ENCODE results near the gene MCM9. TPM values are rescaled to one million over a fixed set of nuclear protein-coding genes. Genes with fewer than 3 reads are reported as not detected.

MCM9 gene
- total RNA-seq, 1 donor from 2014 or later = 17.6 TPM

DNA sequence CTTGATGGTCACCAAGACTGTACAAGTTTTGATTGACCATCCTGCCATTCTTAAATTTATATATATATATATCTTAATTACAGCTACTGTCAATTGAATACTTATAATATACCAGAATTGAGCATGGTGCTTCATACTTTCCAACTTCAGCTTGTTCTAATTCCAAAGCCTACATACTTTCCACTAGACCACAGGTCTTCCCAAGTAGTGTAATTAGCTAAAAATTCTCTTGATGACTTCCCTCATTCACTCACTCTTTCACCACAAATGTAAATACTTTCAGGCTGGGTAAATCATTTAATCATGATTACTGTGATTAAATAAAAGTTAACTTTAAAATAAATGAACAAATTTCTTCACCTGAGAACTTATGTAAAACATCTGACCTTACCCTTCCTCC lies 37.6 kb downstream of the MCM9 start:
- Mint-ChIP-seq H3K36me3 (peaks cover 12% of the 10 kb centered on the region), H3K27ac (no peak overlapping the region), H3K4me1 (peaks cover 47% of the 10 kb centered on the region), H3K27me3 (ENCODE audit: low read depth) (no peaks in the 10 kb centered on the region), H3K4me3 (no peak overlapping the region), H3K9me3 (no peaks in the 10 kb centered on the region)
- DNase-seq (ENCODE audit: low spot score in 2 of 2, unreplicated experiment in 2 of 2) = no peak
- TF ChIP-seq, protein P1, sequence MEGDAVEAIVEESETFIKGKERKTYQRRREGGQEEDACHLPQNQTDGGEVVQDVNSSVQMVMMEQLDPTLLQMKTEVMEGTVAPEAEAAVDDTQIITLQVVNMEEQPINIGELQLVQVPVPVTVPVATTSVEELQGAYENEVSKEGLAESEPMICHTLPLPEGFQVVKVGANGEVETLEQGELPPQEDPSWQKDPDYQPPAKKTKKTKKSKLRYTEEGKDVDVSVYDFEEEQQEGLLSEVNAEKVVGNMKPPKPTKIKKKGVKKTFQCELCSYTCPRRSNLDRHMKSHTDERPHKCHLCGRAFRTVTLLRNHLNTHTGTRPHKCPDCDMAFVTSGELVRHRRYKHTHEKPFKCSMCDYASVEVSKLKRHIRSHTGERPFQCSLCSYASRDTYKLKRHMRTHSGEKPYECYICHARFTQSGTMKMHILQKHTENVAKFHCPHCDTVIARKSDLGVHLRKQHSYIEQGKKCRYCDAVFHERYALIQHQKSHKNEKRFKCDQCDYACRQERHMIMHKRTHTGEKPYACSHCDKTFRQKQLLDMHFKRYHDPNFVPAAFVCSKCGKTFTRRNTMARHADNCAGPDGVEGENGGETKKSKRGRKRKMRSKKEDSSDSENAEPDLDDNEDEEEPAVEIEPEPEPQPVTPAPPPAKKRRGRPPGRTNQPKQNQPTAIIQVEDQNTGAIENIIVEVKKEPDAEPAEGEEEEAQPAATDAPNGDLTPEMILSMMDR (IDR thresholded peaks at IDR 0.05; ENCODE audit: unreplicated experiment) = no peak

DNA sequence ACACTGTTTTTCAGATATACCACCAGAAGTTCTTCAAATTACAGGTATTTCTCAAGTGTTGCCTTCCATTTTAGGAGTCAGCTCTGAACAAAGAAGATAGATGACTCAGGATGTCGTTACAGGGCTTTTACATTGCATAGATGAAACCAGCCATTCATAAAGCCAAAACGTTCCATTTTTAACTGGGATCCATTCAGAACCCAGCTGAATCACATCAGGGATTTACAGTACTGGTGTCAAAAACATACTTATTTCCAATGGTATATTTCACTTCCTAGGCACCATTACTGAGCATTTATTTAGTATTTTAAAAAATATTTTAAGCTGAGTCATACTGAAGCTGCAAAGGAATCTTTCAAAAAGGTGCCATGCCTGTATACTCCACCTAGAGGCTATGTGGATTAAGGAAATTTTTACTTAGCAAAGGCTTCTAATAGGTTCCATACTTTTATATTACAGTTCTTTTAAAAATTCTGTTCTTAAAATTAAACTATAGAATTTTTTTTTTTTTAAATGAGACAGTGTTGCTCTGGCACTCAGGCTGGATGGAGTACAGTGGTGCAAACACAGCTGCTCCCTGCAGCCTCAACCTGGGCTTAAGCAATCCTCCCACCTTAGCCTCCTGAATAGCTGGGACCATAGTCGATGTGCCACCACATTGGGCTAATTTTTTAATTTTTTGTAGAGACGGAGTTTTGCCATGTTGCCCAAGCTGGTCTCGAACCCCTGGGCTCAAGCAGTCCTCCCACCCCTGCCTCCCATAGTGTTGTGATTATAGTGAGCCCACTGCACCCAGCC lies 38.4 kb downstream of the MCM9 start:
- Mint-ChIP-seq H3K4me3 (peak overlapping the region; percentile 58), H3K9me3 (no peaks in the 10 kb centered on the region), H3K27me3 (ENCODE audit: low read depth) (no peaks in the 10 kb centered on the region), H3K36me3 (peaks cover 12% of the 10 kb centered on the region), H3K4me1 (peaks cover 56% of the 10 kb centered on the region), H3K27ac (peak overlapping the region; percentile 85)
- TF ChIP-seq, protein P1 (IDR thresholded peaks at IDR 0.05; ENCODE audit: unreplicated experiment) = peak; percentile 43
- no peak for DNase-seq (ENCODE audit: low spot score in 2 of 2, unreplicated experiment in 2 of 2)

DNA sequence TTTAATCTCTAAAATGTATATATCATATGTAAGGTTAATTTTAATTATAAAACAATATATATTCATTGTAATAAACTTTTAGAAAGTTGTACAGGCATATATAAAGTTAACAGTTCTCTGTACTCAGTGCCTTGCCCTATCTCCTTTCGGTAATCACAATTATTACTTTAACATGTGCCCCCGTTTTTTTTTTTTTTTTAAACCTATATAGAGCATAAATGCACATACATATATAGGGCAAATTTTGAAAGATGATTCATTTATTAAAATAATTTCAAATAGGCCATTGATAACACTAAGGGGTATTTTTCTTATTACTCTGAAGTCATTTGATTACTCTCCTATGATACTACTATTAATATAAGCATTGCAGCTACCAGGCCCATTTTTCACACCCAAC lies 39.1 kb downstream of the MCM9 start:
- Mint-ChIP-seq H3K27ac (peak overlapping the region; percentile 85), H3K4me1 (peaks cover 55% of the 10 kb centered on the region), H3K36me3 (peaks cover 12% of the 10 kb centered on the region), H3K27me3 (ENCODE audit: low read depth) (no peaks in the 10 kb centered on the region), H3K9me3 (no peaks in the 10 kb centered on the region), H3K4me3 (peak overlapping the region; percentile 58)
- TF ChIP-seq, protein P1 (IDR thresholded peaks at IDR 0.05; ENCODE audit: unreplicated experiment) = no peak
- DNase-seq (ENCODE audit: low spot score in 2 of 2, unreplicated experiment in 2 of 2) = no peak

DNA sequence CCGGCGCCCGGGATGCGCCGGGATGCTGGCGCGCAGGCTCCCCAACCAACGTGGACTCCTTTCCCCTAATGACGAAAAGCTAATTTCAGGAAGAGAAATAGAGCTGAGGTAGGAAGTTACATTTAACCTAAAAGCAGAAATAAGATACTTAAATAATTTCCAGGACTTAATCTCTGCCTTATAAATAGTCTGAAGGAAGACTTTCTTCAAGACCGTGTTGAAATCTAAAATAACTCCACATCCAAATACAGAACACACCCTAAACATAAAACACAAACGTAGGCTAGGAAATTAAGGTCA lies 39.7 kb downstream of the MCM9 start:
- H3K9me3 Mint-ChIP-seq = no peaks in the 10 kb centered on the region
- peak overlapping the region; percentile 89 for H3K4me3 Mint-ChIP-seq
- H3K4me1 Mint-ChIP-seq = peaks cover 49% of the 10 kb centered on the region
- peak overlapping the region; percentile 92 for H3K27ac Mint-ChIP-seq
- H3K27me3 Mint-ChIP-seq (ENCODE audit: low read depth) = no peaks in the 10 kb centered on the region
- DNase-seq (ENCODE audit: low spot score in 2 of 2, unreplicated experiment in 2 of 2) = no peak
- peaks cover 12% of the 10 kb centered on the region for H3K36me3 Mint-ChIP-seq
- TF ChIP-seq, protein P1 (IDR thresholded peaks at IDR 0.05; ENCODE audit: unreplicated experiment) = no peak

DNA sequence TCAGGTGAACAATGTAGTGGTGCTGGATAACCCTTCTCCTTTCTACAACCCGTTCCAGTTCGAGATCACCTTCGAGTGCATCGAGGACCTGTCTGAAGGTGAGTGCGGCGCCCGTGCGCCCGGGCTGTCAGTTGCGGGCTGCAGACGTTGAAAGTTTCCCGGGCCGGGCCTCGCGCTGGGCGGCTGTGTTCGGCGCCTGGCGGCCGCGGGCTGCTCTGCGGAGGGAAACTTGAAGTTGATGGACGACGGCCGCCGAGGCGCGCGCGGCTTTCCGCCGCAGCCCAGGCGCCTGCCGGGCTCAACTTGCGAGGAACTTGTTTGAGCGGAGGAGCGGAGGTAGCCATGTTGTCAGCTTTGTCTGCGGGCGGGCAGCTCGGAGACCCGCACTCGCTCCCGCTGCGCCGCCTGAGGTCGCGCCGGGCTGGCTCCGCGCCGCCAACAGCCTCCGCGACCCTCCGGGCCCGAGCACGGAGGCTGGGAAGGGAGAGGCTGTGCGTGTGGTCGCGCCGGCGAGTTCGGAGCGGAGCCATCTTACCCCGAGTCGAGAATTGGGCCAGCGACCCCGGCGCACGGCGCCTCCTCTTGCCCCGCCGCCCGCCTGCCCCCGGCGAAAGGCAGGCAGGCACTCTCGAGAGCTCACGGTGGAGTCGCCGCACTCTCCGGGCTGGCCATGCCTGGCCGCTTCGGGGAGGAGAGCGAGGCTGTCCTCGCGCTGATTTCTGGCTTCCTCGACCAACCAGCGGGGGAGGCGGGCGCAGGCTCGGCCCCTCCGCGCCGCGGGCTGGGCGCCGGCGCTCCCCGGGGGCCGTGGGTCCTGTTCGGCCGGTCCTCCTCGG lies 40.3 kb downstream of the MCM9 start:
- Mint-ChIP-seq H3K27ac (peak overlapping the region; percentile 99), H3K9me3 (no peaks in the 10 kb centered on the region), H3K4me3 (peak overlapping the region; percentile 89), H3K4me1 (peaks cover 45% of the 10 kb centered on the region), H3K27me3 (ENCODE audit: low read depth) (no peaks in the 10 kb centered on the region), H3K36me3 (peaks cover 12% of the 10 kb centered on the region)
- TF ChIP-seq, protein P1 (IDR thresholded peaks at IDR 0.05; ENCODE audit: unreplicated experiment) = peak; percentile 2
- peak; percentile 36 to 77 for DNase-seq (ENCODE audit: low spot score in 2 of 2, unreplicated experiment in 2 of 2)
